Activated T-helper 1 cell treated with anti-CD3 and anti-CD28 coated beads, Interleukin-12 subunit alpha, Interleukin-12 subunit beta, Interleukin-2, Interleukin-4 antibody, amounts not matched to agents 30 ng/mL and 10 ng/mL and 1 ng/mL, durations not matched to agents 14 hours and 24 hours and 36 hours (primary cell): Measurements from ENCODE around the gene UTF1. TPM values are rescaled to one million over a fixed set of nuclear protein-coding genes. Genes with fewer than 3 reads are reported as not detected.
"Not testable (repeated sequence)": the region's sequence is repeated elsewhere in the genome, so short reads cannot be mapped to it uniquely, and the experiment has no call there.

Experiments
- DNase-seq: peaks from one replicate; pipeline ENCODE4 v3.0.0; 2021; ENCODE audit warnings: low spot score
- H3K27ac Mint-ChIP-seq: one replicate; pipeline ENCODE4 v1.8.0; 2021; ENCODE audit warnings: mild to moderate bottlenecking, mixed read lengths
- H3K27me3 Mint-ChIP-seq: one replicate; pipeline ENCODE4 v1.8.0; 2022; ENCODE audit warnings: mild to moderate bottlenecking, moderate library complexity, mixed read lengths; ENCODE audit not compliant: insufficient read depth
- H3K36me3 Mint-ChIP-seq: one replicate; pipeline ENCODE4 v1.8.0; 2021; ENCODE audit warnings: low read depth, mixed read lengths
- H3K4me1 Mint-ChIP-seq: one replicate; pipeline ENCODE4 v1.8.0; 2021; ENCODE audit warnings: low read depth, mixed read lengths
- H3K4me3 Mint-ChIP-seq: one replicate; pipeline ENCODE4 v1.8.0; 2021; ENCODE audit warnings: mild to moderate bottlenecking, moderate library complexity, mixed read lengths
- H3K9me3 Mint-ChIP-seq: one replicate; pipeline ENCODE4 v1.8.0; 2021; ENCODE audit warnings: mixed read lengths
- intact Hi-C: fragments of 100-400 bp; cut with micrococcal nuclease; formaldehyde crosslinking; loops from one replicate; pipeline ENCODE4 v1.15.1; 2024
- total RNA-seq: library from RNA; stranded (reverse); gene quantifications from 2 replicates; pipeline ENCODE4 v1.2.3, GENCODE V29; 2022

The UTF1 gene
- total RNA-seq, 1 donor from 2014 or later = not detected

DNA sequence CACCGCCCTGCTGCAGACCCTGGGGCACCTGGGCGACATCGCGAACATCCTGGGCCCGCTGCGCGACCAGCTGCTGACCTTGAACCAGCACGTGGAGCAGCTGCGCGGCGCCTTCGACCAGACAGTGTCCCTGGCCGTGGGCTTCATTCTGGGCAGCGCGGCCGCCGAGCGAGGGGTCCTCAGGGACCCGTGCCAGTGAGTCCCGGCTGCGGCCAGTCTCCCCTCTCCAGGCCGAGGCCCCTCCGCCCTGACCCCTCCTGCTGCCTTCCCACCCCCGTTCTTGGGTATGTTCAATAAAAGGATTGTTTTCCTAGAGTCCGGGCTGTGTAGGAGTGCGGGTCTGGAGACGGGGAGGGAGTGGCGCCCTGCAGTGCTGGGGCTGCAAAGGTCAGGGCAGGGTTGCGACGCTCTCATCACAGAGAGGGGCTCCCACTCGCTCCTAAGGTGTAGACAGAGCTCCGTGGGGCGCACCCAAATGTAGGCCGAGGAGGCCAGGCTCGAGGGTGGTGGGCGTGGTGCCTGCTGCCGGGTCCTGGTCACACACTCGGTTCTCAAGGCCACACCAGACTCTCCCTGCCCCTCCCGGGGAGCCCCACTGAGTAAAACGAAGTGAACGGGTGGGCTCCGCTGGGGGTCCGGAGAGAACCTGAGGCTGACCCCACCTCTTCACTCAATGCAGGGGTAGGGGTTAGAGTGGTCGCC is 1.4 kb downstream of the UTF1 start:
- no peak for DNase-seq
- no peak overlapping the region for H3K4me3 Mint-ChIP-seq
- peaks cover 2% of the 10 kb centered on the region for H3K36me3 Mint-ChIP-seq
- intact Hi-C loops = no loop called here
- H3K9me3 Mint-ChIP-seq = no peaks in the 10 kb centered on the region
- H3K4me1 Mint-ChIP-seq = peaks cover 9% of the 10 kb centered on the region
- H3K27me3 Mint-ChIP-seq = peaks cover 64% of the 10 kb centered on the region
- H3K27ac Mint-ChIP-seq = no peak overlapping the region

DNA sequence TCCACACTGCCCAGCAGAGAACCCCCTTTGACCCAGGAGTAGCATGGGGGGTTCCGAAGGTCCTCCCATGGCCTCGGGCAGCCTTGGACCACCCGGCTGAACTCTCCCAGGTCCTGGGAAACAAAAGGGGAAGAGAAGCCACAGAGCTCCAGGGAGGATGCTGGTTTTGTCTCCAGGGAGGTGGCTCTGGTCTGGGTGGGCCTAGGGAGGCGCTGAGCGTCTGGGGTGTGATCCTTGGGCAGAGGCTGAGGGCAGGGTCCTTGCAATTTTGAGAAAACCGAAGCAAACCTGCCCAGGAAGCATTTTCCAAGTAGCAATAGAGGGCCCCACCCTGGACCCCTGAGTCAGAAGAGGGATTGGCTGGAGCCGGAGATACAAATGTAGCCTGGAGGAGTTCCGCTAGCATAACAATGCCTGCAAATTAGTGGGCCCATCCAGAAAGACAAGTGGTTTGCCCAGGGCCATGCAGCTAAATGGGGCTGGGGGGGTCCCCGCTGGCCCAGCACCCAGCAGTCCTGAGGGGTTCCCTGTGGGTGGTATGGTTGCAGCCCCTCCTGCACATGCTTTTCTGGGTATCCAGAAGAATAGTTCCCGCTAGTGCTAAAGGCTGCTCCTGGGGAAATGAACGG is 2.0 kb downstream of the UTF1 start:
- no peak for DNase-seq
- Mint-ChIP-seq H3K27me3 (peaks cover 58% of the 10 kb centered on the region), H3K36me3 (peaks cover 2% of the 10 kb centered on the region), H3K27ac (no peak overlapping the region), H3K4me1 (peaks cover 4% of the 10 kb centered on the region), H3K9me3 (no peaks in the 10 kb centered on the region), H3K4me3 (no peak overlapping the region)
- intact Hi-C loops = no loop called here

DNA sequence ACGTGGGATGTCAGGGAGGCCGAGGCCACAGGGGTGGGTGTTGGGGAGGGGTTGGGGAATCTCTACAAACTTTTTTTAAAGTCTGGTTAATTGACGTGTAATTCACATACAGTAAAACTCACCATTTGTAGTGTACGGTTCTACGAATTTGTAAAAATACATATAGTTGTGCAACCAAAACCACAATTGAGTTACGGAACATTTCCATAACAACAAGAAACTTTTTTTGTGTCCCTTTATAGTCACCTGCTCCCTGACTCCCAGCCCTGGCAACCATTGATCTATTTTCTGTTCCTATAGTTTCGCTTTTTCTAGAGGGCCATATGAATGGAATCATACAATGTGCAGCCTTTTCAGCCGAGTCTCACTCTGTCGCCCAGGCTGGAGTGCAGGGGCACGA is 4.8 kb downstream of the UTF1 start:
- H3K9me3 Mint-ChIP-seq = not testable (repeated sequence)

DNA sequence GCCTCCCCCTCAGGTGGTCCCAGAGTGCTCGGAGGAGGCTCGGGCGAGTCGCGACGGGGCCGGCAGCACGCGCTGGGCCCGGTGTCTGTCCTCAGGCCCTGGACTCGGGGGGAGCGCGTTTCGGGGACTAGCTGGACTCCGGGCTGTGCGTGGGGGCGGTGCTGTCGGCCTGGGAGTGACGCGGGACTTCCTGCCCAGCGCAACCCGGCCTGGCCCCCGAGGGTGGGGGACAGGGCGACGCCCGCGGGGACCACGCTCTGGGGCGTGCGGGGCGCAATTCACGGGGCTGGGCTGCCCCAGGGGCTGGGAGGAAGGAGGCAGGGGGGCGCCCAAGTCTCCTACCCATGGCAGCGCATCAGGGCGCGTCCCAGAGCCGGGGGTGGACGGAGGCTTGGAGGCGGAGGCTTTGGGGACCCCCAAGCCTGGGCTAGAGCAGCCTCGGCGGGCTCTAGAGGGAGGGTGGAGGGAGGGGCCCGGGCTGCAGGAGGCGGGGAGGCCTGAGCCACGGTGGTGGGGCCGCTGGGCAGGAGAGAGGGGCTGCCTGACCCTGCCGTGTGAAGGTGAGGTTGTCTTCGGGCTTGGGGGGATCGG is 5.3 kb downstream of the UTF1 start:
- Mint-ChIP-seq H3K27me3 (peaks cover 55% of the 10 kb centered on the region), H3K27ac (no peak overlapping the region), H3K36me3 (no peaks in the 10 kb centered on the region), H3K4me1 (no peaks in the 10 kb centered on the region), H3K4me3 (peak overlapping the region; percentile 30), H3K9me3 (no peaks in the 10 kb centered on the region)
- no peak for DNase-seq
- intact Hi-C loops = no loop called here

More for the DNA sequence above, 4.8 kb downstream of the UTF1 start:
- intact Hi-C loops, H3K4me1 Mint-ChIP-seq, H3K27ac Mint-ChIP-seq, DNase-seq, H3K36me3 Mint-ChIP-seq: not testable (repeated sequence)
- Mint-ChIP-seq H3K4me3 (peak overlapping the region; percentile 30), H3K27me3 (peaks cover 55% of the 10 kb centered on the region)

DNA sequence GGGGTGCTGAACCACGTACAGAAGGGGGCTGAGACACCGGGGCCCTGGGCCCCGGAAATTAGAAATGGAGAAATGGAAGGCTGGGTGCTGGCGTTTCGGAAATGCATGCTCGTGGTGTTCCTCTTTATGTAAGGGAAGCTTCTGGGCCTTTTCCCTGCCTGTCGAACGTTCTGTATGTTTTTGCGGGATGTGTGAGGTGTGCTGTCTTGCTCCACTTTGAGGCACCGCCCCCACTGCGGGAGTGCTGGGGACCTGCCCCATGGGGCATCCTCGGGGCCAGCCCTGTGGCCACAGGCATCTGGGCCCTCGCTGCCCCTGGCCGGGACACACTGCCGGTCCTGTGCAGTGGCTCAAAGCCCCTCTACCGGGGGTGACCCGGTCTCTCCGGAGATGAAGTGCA is 5.9 kb downstream of the UTF1 start:
- intact Hi-C loops = no loop called here
- peaks cover 59% of the 10 kb centered on the region for H3K27me3 Mint-ChIP-seq
- H3K9me3 Mint-ChIP-seq = no peaks in the 10 kb centered on the region
- peaks cover 4% of the 10 kb centered on the region for H3K4me1 Mint-ChIP-seq
- no peak overlapping the region for H3K27ac Mint-ChIP-seq
- no peaks in the 10 kb centered on the region for H3K36me3 Mint-ChIP-seq
- no peak for DNase-seq
- H3K4me3 Mint-ChIP-seq = no peak overlapping the region

DNA sequence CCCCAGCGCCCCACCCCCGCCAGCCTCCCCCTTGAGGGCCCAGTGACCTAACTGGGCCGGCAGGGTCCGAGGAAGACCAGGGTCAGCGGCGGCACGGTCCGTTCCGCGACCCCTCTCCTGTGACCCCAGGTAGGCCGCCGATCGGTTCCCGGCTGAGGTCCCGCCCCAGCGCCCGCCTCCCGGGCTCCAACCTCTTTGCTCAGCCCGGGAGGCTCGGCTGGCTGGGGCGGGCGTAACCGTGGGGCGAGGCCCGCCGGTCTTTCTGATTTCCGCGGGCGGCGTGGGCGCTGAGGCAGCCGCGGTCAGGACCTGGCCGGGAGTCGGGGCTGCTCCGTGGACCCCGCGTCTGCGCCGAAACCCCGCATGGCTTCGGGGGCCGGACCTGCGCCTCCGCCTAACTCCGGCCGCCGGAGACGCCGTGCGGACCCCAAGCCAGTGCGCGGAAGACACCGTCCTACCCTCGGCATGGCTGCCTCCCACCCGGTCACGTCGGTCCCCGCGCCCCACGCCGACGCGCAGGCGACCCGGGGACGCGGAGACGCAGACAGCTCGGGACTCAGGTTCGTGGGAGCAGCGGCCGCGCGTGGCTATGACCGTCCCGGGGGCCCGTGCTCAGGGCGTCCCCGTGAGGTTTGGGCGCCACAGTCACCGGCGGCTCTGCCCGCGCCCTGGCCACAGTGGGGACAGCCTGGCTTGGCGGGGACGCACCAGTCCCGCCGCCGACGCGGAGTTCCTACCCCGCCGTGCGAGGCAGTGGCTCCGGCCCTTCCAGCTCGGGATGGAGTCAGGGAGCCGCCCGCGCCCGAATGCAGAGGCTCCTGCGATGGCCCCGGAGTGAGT is 6.6 kb downstream of the UTF1 start:
- DNase-seq = no peak
- Mint-ChIP-seq H3K27ac (no peak overlapping the region), H3K27me3 (peaks cover 61% of the 10 kb centered on the region), H3K9me3 (no peaks in the 10 kb centered on the region), H3K4me1 (peaks cover 11% of the 10 kb centered on the region), H3K4me3 (no peak overlapping the region), H3K36me3 (no peaks in the 10 kb centered on the region)
- intact Hi-C loops = no loop called here

DNA sequence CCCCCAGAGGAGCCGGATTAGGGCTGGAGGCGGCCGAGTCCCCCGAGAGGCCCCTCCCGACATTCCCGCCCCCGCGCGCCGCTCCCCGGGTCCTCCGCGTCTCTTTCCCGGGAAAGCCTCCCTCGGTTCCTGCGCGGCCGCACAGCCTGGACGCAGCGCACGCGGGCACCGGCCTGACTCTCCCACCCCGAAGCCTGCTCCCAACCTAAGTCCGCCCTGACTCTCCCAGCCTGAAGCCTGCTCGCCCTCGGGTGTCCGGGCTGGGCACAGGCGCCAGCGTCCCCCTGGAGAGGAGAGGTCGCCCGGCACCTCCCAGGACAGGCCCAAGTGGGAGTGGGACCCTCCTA is 7.2 kb downstream of the UTF1 start:
- Mint-ChIP-seq H3K9me3 (no peaks in the 10 kb centered on the region), H3K27ac (no peak overlapping the region), H3K36me3 (no peaks in the 10 kb centered on the region), H3K27me3 (peaks cover 60% of the 10 kb centered on the region), H3K4me1 (peaks cover 13% of the 10 kb centered on the region), H3K4me3 (no peak overlapping the region)
- intact Hi-C loops = no loop called here
- no peak for DNase-seq

DNA sequence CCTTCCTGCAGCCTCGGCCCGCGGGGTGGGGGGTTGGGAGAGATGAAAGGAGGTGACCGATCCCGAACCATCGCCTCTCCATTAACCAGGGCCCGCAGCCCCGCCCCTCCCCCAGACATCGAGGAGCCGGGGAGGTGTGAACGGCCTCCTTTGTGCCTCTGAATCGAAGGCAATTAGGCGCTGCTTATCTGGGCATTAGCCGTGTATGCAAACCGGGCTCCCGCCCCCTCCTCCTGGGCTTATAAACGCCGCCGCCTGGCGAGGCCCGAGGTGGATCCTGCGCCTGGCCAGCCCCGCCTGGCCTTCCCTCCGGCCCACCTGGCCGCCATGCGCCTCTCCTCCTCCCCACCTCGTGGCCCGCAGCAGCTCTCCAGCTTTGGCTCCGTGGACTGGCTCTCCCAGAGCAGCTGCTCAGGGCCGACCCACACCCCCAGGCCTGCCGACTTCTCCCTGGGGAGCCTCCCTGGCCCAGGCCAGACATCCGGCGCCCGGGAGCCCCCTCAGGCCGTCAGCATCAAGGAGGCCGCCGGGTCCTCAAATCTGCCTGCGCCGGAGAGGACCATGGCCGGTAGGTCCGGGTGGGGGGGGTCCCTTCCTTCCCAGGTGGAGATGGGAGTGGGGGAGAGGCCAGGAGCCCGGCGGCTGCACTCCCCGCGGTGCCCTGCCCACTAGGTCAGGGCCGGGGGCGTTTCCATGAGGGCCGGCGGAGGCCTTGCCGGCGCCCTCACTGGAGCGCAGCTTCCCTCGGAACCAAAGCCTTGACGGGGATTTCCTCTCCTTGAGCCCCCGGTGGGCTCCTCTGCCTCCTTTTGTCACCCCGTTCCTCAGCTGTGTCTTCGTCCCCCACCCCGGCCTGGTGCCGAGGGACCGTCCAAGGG is 7.8 kb downstream of the UTF1 start, which contains the start of gene VENTX:
Gene VENTX, plus strand, starts transcription at position 268 of the 878 bp plus-strand sequence. Its CDS starts 60 bp downstream, at position 328.
- Mint-ChIP-seq H3K4me1 (peaks cover 13% of the 10 kb centered on the region), H3K27me3 (peaks cover 58% of the 10 kb centered on the region), H3K36me3 (no peaks in the 10 kb centered on the region), H3K4me3 (no peak within 1 kb of the TSS), H3K9me3 (no peaks in the 10 kb centered on the region), H3K27ac (no peak within 1 kb of the TSS)
- intact Hi-C loops = no loop called here
- no peak for DNase-seq

DNA sequence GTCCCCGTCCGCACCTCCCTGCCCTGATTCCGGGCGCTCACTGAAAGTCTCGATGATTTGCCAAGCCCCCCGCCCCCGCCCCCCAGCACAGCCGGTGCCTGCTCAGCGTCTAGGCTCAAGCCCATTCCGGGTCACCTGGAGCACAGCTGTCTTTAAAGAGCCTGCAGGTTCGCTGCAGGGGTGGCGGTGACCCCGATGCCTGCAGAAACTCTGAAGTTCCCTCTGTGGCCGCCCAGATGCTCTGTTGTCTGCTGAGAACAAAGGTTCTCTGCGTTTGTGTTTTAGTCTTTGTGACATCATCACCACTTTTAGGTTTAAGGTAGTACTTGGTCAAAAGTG is 8.4 kb downstream of the UTF1 start:
- H3K4me1 Mint-ChIP-seq = peaks cover 13% of the 10 kb centered on the region
- DNase-seq = no peak
- H3K36me3 Mint-ChIP-seq = no peaks in the 10 kb centered on the region
- intact Hi-C loops = no loop called here
- H3K27ac Mint-ChIP-seq = no peak overlapping the region
- no peaks in the 10 kb centered on the region for H3K9me3 Mint-ChIP-seq
- no peak overlapping the region for H3K4me3 Mint-ChIP-seq
- H3K27me3 Mint-ChIP-seq = peaks cover 53% of the 10 kb centered on the region

DNA sequence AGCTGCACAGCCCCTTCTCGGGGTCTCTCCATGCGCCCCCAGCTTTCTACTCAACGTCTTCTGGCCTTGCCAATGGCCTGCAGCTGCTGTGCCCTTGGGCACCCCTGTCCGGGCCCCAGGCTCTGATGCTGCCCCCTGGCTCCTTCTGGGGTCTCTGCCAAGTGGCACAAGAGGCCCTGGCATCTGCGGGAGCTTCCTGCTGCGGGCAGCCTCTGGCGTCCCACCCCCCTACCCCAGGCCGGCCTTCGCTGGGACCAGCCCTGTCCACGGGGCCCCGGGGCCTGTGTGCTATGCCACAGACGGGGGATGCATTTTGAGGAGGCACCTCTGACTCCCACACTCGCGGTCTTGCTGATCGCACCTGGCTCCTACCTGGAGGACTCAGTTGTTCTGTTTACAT is 10.0 kb downstream of the UTF1 start:
- no peak for DNase-seq
- H3K27me3 Mint-ChIP-seq = peaks cover 39% of the 10 kb centered on the region
- intact Hi-C loops = no loop called here
- H3K36me3 Mint-ChIP-seq = no peaks in the 10 kb centered on the region
- no peak overlapping the region for H3K4me3 Mint-ChIP-seq
- no peak overlapping the region for H3K27ac Mint-ChIP-seq
- H3K9me3 Mint-ChIP-seq = no peaks in the 10 kb centered on the region
- peaks cover 13% of the 10 kb centered on the region for H3K4me1 Mint-ChIP-seq

DNA sequence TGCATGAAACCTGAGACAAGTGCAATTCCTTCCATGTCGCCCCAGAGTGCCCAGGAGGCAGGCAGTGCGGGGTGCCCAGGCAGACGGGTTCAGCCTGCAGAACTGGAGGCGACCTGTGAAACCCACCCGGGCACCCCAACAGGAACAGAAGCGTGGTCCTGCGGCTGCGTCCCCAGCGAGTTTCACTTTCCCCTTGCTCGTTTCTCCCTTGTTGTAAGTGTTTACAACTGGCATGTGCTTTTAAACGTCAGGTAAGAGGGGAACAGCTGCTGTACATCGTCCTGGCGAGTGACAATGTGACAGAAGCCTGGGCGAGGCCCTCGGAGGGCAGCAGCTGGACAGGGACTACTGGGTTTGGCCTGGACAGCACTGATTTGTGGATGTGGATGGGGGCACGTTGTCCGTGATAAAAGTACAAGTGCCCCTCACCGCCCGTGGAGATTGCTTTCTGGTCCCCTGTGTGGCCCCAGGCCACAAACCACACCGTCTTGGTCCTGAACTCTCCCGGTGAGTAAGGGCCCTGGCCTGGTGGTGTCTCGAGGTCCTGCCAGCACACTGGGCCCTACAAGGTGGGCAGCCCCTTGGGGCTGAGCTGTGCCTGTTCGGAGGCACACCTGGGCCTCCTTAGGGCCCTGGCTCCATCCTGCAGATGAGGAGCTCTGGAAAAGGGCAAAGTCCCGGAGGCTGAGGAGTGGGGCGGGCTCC is 11.6 kb downstream of the UTF1 start:
- intact Hi-C loops = no loop called here
- H3K27me3 Mint-ChIP-seq = peaks cover 40% of the 10 kb centered on the region
- no peak for DNase-seq
- peaks cover 13% of the 10 kb centered on the region for H3K4me1 Mint-ChIP-seq
- H3K27ac Mint-ChIP-seq = no peak overlapping the region
- H3K9me3 Mint-ChIP-seq = no peaks in the 10 kb centered on the region
- no peaks in the 10 kb centered on the region for H3K36me3 Mint-ChIP-seq
- H3K4me3 Mint-ChIP-seq = peak overlapping the region; percentile 64
